HCT116 (cell line): Measurements from ENCODE around the gene ADARB2. TPM values are rescaled to one million over a fixed set of nuclear protein-coding genes. Genes with fewer than 3 reads are reported as not detected.

Experiments used
- ATAC-seq: fragments of 200-7000 bp; cut with Tn5 transposase; 2 replicates; pipeline ENCODE4 v1.9.1; 2020; ENCODE audit warnings: mild to moderate bottlenecking, moderate library complexity
- BruUV-seq: library from RNA; stranded (reverse); fragments of 400-500 nt; replicated peaks from 2 replicates; lab custom pipeline; 2021; lab: Mats Ljungman, UMichigan
- CTCF ChIA-PET: fragments of 300-600 bp; sonication (Branson Sonifier 250); formaldehyde crosslinking; loops from one replicate; lab custom pipeline; 2021; ENCODE audit warnings: antibody characterized with exemption; lab: Charles Lee
- POLR2A ChIA-PET: fragments of 300-600, 350-600 bp; sonication (Branson Sonifier 250); formaldehyde crosslinking; loops from one replicate; lab custom pipeline; 2021; ENCODE audit warnings: antibody characterized with exemption; lab: Charles Lee
- RAD21 ChIA-PET, 2 experiments: fragments of 300-600 bp; sonication (Branson Sonifier 250); formaldehyde crosslinking; loops; one replicate each; lab custom pipeline; 2023; ENCODE audit warnings: low total read pairs in 2 of 2; ENCODE audit not compliant: uncharacterized antibody in 2 of 2, unreplicated experiment in 2 of 2, low non-redundant PET in 1 of 2; lab: Charles Lee
- DNase-seq: peaks from one replicate; pipeline ENCODE4 v3.0.0-alpha.2; 2010; ENCODE audit warnings: low read depth, low spot score
- H2AFZ ChIP-seq: fragments of 200-600 bp; shearing (Covaris generic), sonication (generic); 2 replicates; pipeline ENCODE4 v1.6.1; 2017; ENCODE audit warnings: low read depth, mixed run types, mixed read lengths, antibody characterized with exemption, low read length; ENCODE audit not compliant: poor library complexity, severe bottlenecking
- H3K27ac ChIP-seq: 2 replicates; pipeline ENCODE4 v1.5.1; 2012; ENCODE audit warnings: low read depth, low read length
- H3K27me3 ChIP-seq: fragments of 200-600 bp; sonication (generic); 2 replicates; pipeline ENCODE4 v1.6.1; 2016; ENCODE audit warnings: mixed run types, low read length, mixed read lengths; ENCODE audit not compliant: insufficient read depth
- H3K36me3 ChIP-seq, 2 experiments: fragments of 200-500 bp in 1 of 2; fragments of 200-600 bp in 1 of 2; sonication (Bioruptor generic) in 1 of 2; sonication (generic) in 1 of 2; 2 replicates each; pipeline versions ENCODE4 v1.5.1 to v1.6.1; 2014 to 2016; ENCODE audit warnings: low read length in 2 of 2, inconsistent platforms in 1 of 2, mixed read lengths in 1 of 2, mixed run types in 1 of 2; ENCODE audit not compliant: insufficient read depth in 2 of 2, control insufficient read depth in 1 of 2
- H3K4me1 ChIP-seq, 2 experiments: fragments of 200-600 bp in 1 of 2; sonication (generic) in 1 of 2; 2 replicates each; pipeline versions ENCODE4 v1.5.1 to v1.6.1; 2012 to 2017; ENCODE audit warnings: low read length in 2 of 2, inconsistent platforms in 1 of 2, mild to moderate bottlenecking in 1 of 2, mixed read lengths in 1 of 2, mixed run types in 1 of 2, moderate library complexity in 1 of 2; ENCODE audit not compliant: insufficient read depth in 2 of 2, control insufficient read depth in 1 of 2
- H3K4me2 ChIP-seq: fragments of 200-600 bp; sonication (generic); 2 replicates; pipeline ENCODE4 v1.6.1; 2017; ENCODE audit warnings: mixed run types, low read length, mixed read lengths
- H3K4me3 ChIP-seq, 2 experiments: fragments of 200-600 bp in 1 of 2; sonication (generic) in 1 of 2; replicated peaks in 1 of 2; 2 replicates each; pipeline ENCODE4 v1.5.1; 2011 to 2016; ENCODE audit warnings: low read length in 2 of 2, control low read depth in 1 of 2, low read depth in 1 of 2, mild to moderate bottlenecking in 1 of 2, mixed read lengths in 1 of 2, mixed run types in 1 of 2
- H3K79me2 ChIP-seq: fragments of 200-600 bp; sonication (generic); 2 replicates; pipeline ENCODE4 v1.6.1; 2017; ENCODE audit warnings: mild to moderate bottlenecking, mixed run types, low read length, moderate library complexity, mixed read lengths; ENCODE audit not compliant: insufficient read depth
- H3K9ac ChIP-seq: fragments of 200-600 bp; sonication (generic); 2 replicates; pipeline ENCODE4 v1.6.1; 2016; ENCODE audit warnings: low read length, mixed read lengths
- H3K9me2 ChIP-seq: fragments of 200-600 bp; sonication (generic), shearing (Covaris generic); 2 replicates; pipeline ENCODE4 v1.6.1; 2017; ENCODE audit warnings: mixed run types, mild to moderate bottlenecking, moderate library complexity; ENCODE audit not compliant: insufficient read depth
- H3K9me3 ChIP-seq, 2 experiments: fragments of 200-500 bp in 1 of 2; fragments of 200-600 bp in 1 of 2; sonication (Bioruptor generic) in 1 of 2; sonication (generic) in 1 of 2; 2 replicates each; pipeline ENCODE4 v1.6.1; 2014 to 2017; ENCODE audit warnings: low read length in 2 of 2, mixed read lengths in 2 of 2, inconsistent platforms in 1 of 2, low read depth in 1 of 2, mild to moderate bottlenecking in 1 of 2, mixed run types in 1 of 2, moderate library complexity in 1 of 2; ENCODE audit not compliant: control insufficient read depth in 1 of 2, insufficient read depth in 1 of 2
- H4K20me1 ChIP-seq: fragments of 200-600 bp; sonication (generic), shearing (Covaris generic); 2 replicates; pipeline ENCODE4 v1.6.1; 2017; ENCODE audit warnings: mixed run types, mild to moderate bottlenecking, moderate library complexity; ENCODE audit not compliant: insufficient read depth
- ATF3 ChIP-seq: IDR thresholded peaks from 2 replicates; pipeline ENCODE4 v1.6.1; 2012
- CEBPB ChIP-seq: IDR thresholded peaks from 2 replicates; pipeline ENCODE4 v1.6.1; 2012; ENCODE audit warnings: low read depth
- CTCF ChIP-seq, 3 experiments: fragments of 200-600 bp in 1 of 3; sonication (generic) in 1 of 3; IDR thresholded peaks in 2 of 3; conservative IDR thresholded peaks in 1 of 3; 2 replicates each; pipeline ENCODE4 v1.5.1; 2012 to 2017; ENCODE audit warnings: low read depth in 2 of 3, low read length in 2 of 3, antibody characterized with exemption in 1 of 3, borderline replicate concordance in 1 of 3, control low read depth in 1 of 3, mild to moderate bottlenecking in 1 of 3, mixed read lengths in 1 of 3, mixed run types in 1 of 3, moderate library complexity in 1 of 3; ENCODE audit not compliant: insufficient read depth in 1 of 3
- EGR1 ChIP-seq: IDR thresholded peaks from 2 replicates; pipeline ENCODE4 v1.6.1; 2012; ENCODE audit warnings: low read depth
- ELF1 ChIP-seq: IDR thresholded peaks from 2 replicates; pipeline ENCODE4 v1.6.1; 2012; ENCODE audit warnings: low read depth, borderline replicate concordance
- EZH2 ChIP-seq: fragments of 200-600 bp; sonication (generic); IDR thresholded peaks from 2 replicates; pipeline ENCODE4 v1.6.1; 2017; ENCODE audit warnings: antibody characterized with exemption, mixed run types
- FOSL1 ChIP-seq: IDR thresholded peaks from 2 replicates; pipeline ENCODE4 v1.6.1; 2012; ENCODE audit warnings: low read depth
- JUND ChIP-seq: IDR thresholded peaks from 2 replicates; pipeline ENCODE4 v1.6.1; 2012
- MAX ChIP-seq: IDR thresholded peaks from 2 replicates; pipeline ENCODE4 v1.6.1; 2012
- POLR2A ChIP-seq: IDR thresholded peaks from 2 replicates; pipeline ENCODE4 v1.7.0; 2011; ENCODE audit warnings: borderline replicate concordance; ENCODE audit not compliant: insufficient read depth, insufficient read length; ENCODE audit errors: extremely low read depth
- RAD21 ChIP-seq: IDR thresholded peaks from 2 replicates; pipeline ENCODE4 v1.6.1; 2012; ENCODE audit warnings: low read depth, mild to moderate bottlenecking
- REST ChIP-seq: IDR thresholded peaks from 2 replicates; pipeline ENCODE4 v1.6.1; 2012; ENCODE audit warnings: low read depth
- SIN3A ChIP-seq: IDR thresholded peaks from 2 replicates; pipeline ENCODE4 v1.6.1; 2012; ENCODE audit warnings: low read depth
- SP1 ChIP-seq: IDR thresholded peaks from 2 replicates; pipeline ENCODE4 v1.6.1; 2012; ENCODE audit warnings: low read depth
- SRF ChIP-seq: IDR thresholded peaks from 2 replicates; pipeline ENCODE4 v1.6.1; 2012; ENCODE audit warnings: low read depth
- TCF7L2 ChIP-seq: IDR thresholded peaks from 2 replicates; pipeline ENCODE4 v1.7.0; 2011; ENCODE audit warnings: borderline replicate concordance, inconsistent platforms; ENCODE audit not compliant: insufficient read depth, insufficient read length; ENCODE audit errors: extremely low read depth
- YY1 ChIP-seq: IDR thresholded peaks from 2 replicates; pipeline ENCODE4 v1.6.1; 2011; ENCODE audit warnings: low read length, low read depth, moderate library complexity, mild to moderate bottlenecking; ENCODE audit not compliant: insufficient replicate concordance; ENCODE audit errors: extremely low read depth
- ZBTB33 ChIP-seq: IDR thresholded peaks from 2 replicates; pipeline ENCODE4 v1.6.1; 2011; ENCODE audit warnings: mild to moderate bottlenecking, low read length, moderate library complexity; ENCODE audit not compliant: insufficient replicate concordance; ENCODE audit errors: extremely low read depth
- ZNF274 ChIP-seq: fragments of 200-500 bp; sonication (Bioruptor generic); IDR thresholded peaks from 2 replicates; pipeline ENCODE4 v1.6.1; 2014; ENCODE audit warnings: mild to moderate bottlenecking, low read depth, low read length, inconsistent platforms
- intact Hi-C: fragments of 100-400 bp; cut with micrococcal nuclease; formaldehyde crosslinking; loops from 2 replicates; pipeline ENCODE4 v1.10.0; 2022
- total RNA-seq: library from RNA; stranded (reverse); gene quantifications from one replicate; pipeline ENCODE4 v1.2.1, GENCODE V29; 2021; ENCODE audit not compliant: unreplicated experiment

ADARB2 gene
- total RNA-seq, 1 experiment from 2014 or later, result not detected

GRCh38 chr10:1270490-1270889 is 466.8 kb downstream of the ADARB2 start:
- ChIA-PET CTCF (no interaction called here), POLR2A (no interaction called here)
- Histone ChIP-seq H3K4me1 (no peaks in the 10 kb centered on the region), H3K27ac (no peak overlapping the region)
- ATAC-seq, result no peak
- TF ChIP-seq EGR1 (no peak), ZNF274 (no peak), ATF3 (no peak), FOSL1 (no peak), SP1 (no peak), RAD21 (no peak), SIN3A (no peak), SRF (no peak), TCF7L2 (no peak), CTCF (IDR thresholded peaks at IDR 0.05 in 2 of 3, conservative IDR thresholded peaks at IDR 0.05 in 1 of 3; ENCODE audit: borderline replicate concordance in 1 of 3, insufficient read depth in 1 of 3, low read depth in 2 of 3, low read length in 2 of 3) (no peak), CEBPB (no peak), JUND (no peak), EZH2 (no peak), ZBTB33 (no peak), YY1 (no peak), MAX (no peak), POLR2A (no peak), REST (no peak), ELF1 (no peak)
- TF ChIP-seq, all 23 proteins: peak for 0
- no peaks in the 10 kb centered on the region for H3K9me3 ChIP-seq
- intact Hi-C loops, result no loop called here
- BruUV-seq, result no TSS peak
- H3K27me3 ChIP-seq, result peaks cover 12% of the 10 kb centered on the region; the same call in 1 of the 2 replicates
- RAD21 ChIA-PET, result no interaction called here
- H3K9ac ChIP-seq, result no peak overlapping the region
- H4K20me1 ChIP-seq, result no peaks in the 10 kb centered on the region
- no peak overlapping the region for H3K4me2 ChIP-seq
- H3K9me2 ChIP-seq, result no peaks in the 10 kb centered on the region
- H3K79me2 ChIP-seq, result no peaks in the 10 kb centered on the region
- no peak overlapping the region for H2AFZ ChIP-seq
- no peak overlapping the region for H3K4me3 ChIP-seq
- H3K36me3 ChIP-seq, result no peaks in the 10 kb centered on the region
- DNase-seq, result no peak
